ENCODE results near the gene CAMK2N1.

GRCh38 chr1:20494609-20495311 lies 8.8 kb upstream of the CAMK2N1 start:
- TF ChIP-seq CTCF (IDR thresholded peaks at IDR 0.05; ENCODE audit: low read depth, low read length, missing input control) (no peak), MAX (IDR thresholded peaks at IDR 0.05) (no peak), HNF4A (conservative IDR thresholded peaks at IDR 0.05) (no peak), GABPA (IDR thresholded peaks at IDR 0.05 in 1 of 2, conservative IDR thresholded peaks at IDR 0.05 in 1 of 2) (no peak), ZBTB33 (IDR thresholded peaks at IDR 0.05) (no peak), TAF1 (conservative IDR thresholded peaks at IDR 0.05) (no peak), SP1 (IDR thresholded peaks at IDR 0.05) (no peak), REST (IDR thresholded peaks at IDR 0.05) (no peak), EGR1 (IDR thresholded peaks at IDR 0.05; ENCODE audit: low read depth in 2 of 2) (no peak), JUND (IDR thresholded peaks at IDR 0.05) (no peak), ATF3 (IDR thresholded peaks at IDR 0.05) (no peak), YY1 (IDR thresholded peaks at IDR 0.05) (no peak), FOXA1 (IDR thresholded peaks at IDR 0.05) (no peak)
